Measurements from ENCODE around the gene SUGT1. TPM values are rescaled to one million over a fixed set of nuclear protein-coding genes. Genes with fewer than 3 reads are reported as not detected.
"Not testable (repeated sequence)": the region's sequence is repeated elsewhere in the genome, so short reads cannot be mapped to it uniquely, and the experiment has no call there.

SUGT1 gene
- total RNA-seq, 4 donors from 2014 or later, result 18.7 to 38.9 (median 25.3) TPM

GRCh38 chr13:52615134-52615801 is 37.4 kb upstream of the SUGT1 start:
- Histone ChIP-seq H3K36me3 (no peaks in the 10 kb centered on the region), H3K4me3 (no peak overlapping the region), H3K4me1 (peaks cover 0 to 13% (median 7%) of the 10 kb centered on the region in 4 donors), H3K27ac (no peak overlapping the region), H3K9me3 (no peaks in the 10 kb centered on the region), H3K27me3 (no peaks in the 10 kb centered on the region)
- no peak for DNase-seq
- in situ Hi-C loops (cut with MboI; ENCODE audit: low pct_ligation_motif_present in 1 of 4, low pct_unique_long_range_greater_than_20kb in 1 of 4, low sequenced_read_pairs in 3 of 4) (no loop called here), intact Hi-C loops (cut with DNase I; ENCODE audit: low total_unique reads) (no loop called here)
- TF ChIP-seq POLR2A (IDR thresholded peaks at IDR 0.05), result no peak
- TF ChIP-seq POLR2AphosphoS5 (IDR thresholded peaks at IDR 0.05), result no peak
- no peak for TF ChIP-seq EP300 (IDR thresholded peaks at IDR 0.05; ENCODE audit: low read depth)
- TF ChIP-seq CTCF (IDR thresholded peaks at IDR 0.05), result no peak
- WGBS, 2 donors (ENCODE audit: low coverage in 1 of 2), result 94 to 95% methylated on average over 4 of the region's 4 CpGs

DNA sequence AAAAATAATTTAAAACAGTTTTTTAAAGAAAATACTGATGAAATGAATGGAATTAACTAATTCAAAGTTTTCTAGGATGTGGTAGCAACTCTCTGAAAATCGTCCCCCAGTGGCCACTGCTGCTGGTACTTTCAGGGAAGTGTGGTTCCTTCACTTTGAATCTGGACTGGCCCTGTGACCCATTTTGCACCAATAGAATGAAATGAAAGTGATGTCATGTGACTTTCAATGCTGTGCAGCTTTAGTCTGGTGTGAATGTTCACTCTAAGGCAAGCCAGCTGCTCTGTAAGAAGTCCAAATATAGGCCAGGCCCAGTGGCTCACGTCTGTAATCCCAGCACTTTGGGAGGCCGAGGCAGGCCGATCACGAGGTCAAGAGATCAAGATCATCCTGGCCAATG is 36.8 kb upstream of the SUGT1 start:
- intact Hi-C loops (cut with DNase I; ENCODE audit: low total_unique reads) (no loop called here), in situ Hi-C loops (cut with MboI; ENCODE audit: low pct_ligation_motif_present in 1 of 4, low pct_unique_long_range_greater_than_20kb in 1 of 4, low sequenced_read_pairs in 3 of 4) (no loop called here)
- Histone ChIP-seq H3K27me3 (no peaks in the 10 kb centered on the region), H3K9me3 (no peaks in the 10 kb centered on the region), H3K4me1 (peaks cover 0 to 13% (median 7%) of the 10 kb centered on the region in 4 donors), H3K27ac (no peak overlapping the region), H3K36me3 (no peaks in the 10 kb centered on the region), H3K4me3 (no peak overlapping the region)
- 67 to 74% methylated on average over 1 to 5 of the region's 5 CpGs for WGBS, 2 donors (ENCODE audit: low coverage in 1 of 2)
- TF ChIP-seq CTCF (IDR thresholded peaks at IDR 0.05) (no peak), POLR2A (IDR thresholded peaks at IDR 0.05) (no peak), POLR2AphosphoS5 (IDR thresholded peaks at IDR 0.05) (no peak), EP300 (IDR thresholded peaks at IDR 0.05; ENCODE audit: low read depth) (no peak)
- no peak for DNase-seq

GRCh38 chr13:52617070-52618060 is 35.3 kb upstream of the SUGT1 start:
- H3K4me3 ChIP-seq, result peak overlapping the region; percentile 60 to 89 (median 72)
- in situ Hi-C loops (cut with MboI; ENCODE audit: low pct_ligation_motif_present in 1 of 4, low pct_unique_long_range_greater_than_20kb in 1 of 4, low sequenced_read_pairs in 3 of 4) (no loop called here), intact Hi-C loops (cut with DNase I; ENCODE audit: low total_unique reads) (no loop called here)
- no peaks in the 10 kb centered on the region for H3K36me3 ChIP-seq
- no peaks in the 10 kb centered on the region for H3K9me3 ChIP-seq
- H3K27me3 ChIP-seq, result no peaks in the 10 kb centered on the region
- peak; percentile 87 for DNase-seq
- H3K4me1 ChIP-seq, result peaks cover 0 to 13% (median 7%) of the 10 kb centered on the region in 4 donors
- TF ChIP-seq POLR2A (IDR thresholded peaks at IDR 0.05) (peak; percentile 63), CTCF (IDR thresholded peaks at IDR 0.05) (no peak), POLR2AphosphoS5 (IDR thresholded peaks at IDR 0.05) (peak in 2 of 3 donors; percentile 3 to 53), EP300 (IDR thresholded peaks at IDR 0.05; ENCODE audit: low read depth) (no peak)
- WGBS, 2 donors (ENCODE audit: low coverage in 1 of 2), result 0 to 1% methylated on average over 6 to 51 of the region's 51 CpGs
- H3K27ac ChIP-seq, result peak overlapping the region; percentile 73 to 92 (median 84)

DNA sequence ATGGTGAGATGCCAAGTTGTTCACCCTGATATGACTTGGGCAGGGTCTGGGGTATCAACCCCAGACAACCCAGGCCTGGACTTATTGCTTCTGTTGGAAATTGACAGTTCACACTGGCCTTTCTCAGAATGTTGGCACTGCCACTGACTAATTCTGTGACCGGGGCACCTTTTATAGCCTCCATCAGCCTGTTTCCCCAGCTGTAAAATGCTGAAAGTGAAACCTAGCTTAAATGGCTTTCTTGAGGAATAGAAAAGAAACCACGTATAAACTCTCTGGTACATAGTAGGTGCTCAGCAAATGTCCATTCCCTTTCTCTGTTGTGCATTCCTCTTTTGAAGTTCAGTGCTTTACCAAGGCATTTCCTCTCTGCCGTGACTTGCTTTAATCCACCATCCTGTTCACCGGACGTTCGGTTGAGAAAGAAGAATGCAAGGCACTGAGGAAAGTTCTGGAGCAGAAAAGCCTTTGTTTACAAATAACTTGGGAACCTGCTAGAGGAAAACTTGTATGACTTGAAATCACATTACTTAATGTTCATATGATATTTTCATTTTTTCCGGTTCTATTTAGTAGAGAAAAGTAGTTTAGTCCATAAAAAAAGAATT is 21.4 kb upstream of the SUGT1 start:
- DNase-seq; H3K4me1 ChIP-seq; H3K27me3 ChIP-seq; H3K36me3 ChIP-seq; H3K9me3 ChIP-seq; in situ Hi-C loops (cut with MboI; ENCODE audit: low pct_ligation_motif_present in 1 of 4, low pct_unique_long_range_greater_than_20kb in 1 of 4, low sequenced_read_pairs in 3 of 4): not testable (repeated sequence)
- Histone ChIP-seq H3K27ac (peak overlapping the region; percentile 20 to 61 (median 41)), H3K4me3 (peak overlapping the region in 3 of 4 donors; percentile 8 to 33 (median 22))
- WGBS, 2 donors (ENCODE audit: low coverage in 1 of 2), result 26 to 37% methylated on average over 6 to 7 of the region's 7 CpGs
- intact Hi-C loops (cut with DNase I; ENCODE audit: low total_unique reads), result loop anchor here (2.0 kb wide), 1 partner anchor 60 kb away; no protein-coding TSS in a partner anchor

Data from transverse colon (tissue), 4 donors.